ENCODE results near the gene DLGAP1. TPM values are rescaled to one million over a fixed set of nuclear protein-coding genes. Genes with fewer than 3 reads are reported as not detected.

DLGAP1 gene
- total RNA-seq, 1 experiment from 2014 or later = 23.0 TPM

DNA sequence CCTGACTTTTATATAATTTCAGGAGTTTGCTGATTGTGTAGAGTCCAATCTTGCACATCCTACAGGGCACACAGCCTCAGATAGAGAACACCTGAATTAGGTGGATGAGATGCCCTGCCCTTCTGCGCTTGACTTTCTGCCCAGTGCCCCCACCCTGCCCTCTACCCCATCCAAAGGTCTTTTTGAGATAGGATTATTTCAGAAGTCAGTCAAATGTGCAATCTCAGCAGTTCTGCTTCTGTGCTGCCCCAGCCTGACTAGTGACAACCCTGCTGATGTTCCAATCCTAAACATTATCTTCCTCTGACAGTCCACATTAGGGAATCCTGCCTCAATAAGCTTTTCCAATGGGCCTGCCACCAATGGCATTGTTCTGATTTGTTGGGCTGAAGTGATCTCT, 593.6 kb downstream of the DLGAP1 start:
- CTCF ChIA-PET = no interaction called here
- TF ChIP-seq FOXP1 (CRISPR knock-in tag; IDR thresholded peaks at IDR 0.05; ENCODE audit: borderline replicate concordance) = no peak
- TF ChIP-seq TP53 (CRISPR knock-in tag; IDR thresholded peaks at IDR 0.05) = no peak
- TF ChIP-seq, protein P1, sequence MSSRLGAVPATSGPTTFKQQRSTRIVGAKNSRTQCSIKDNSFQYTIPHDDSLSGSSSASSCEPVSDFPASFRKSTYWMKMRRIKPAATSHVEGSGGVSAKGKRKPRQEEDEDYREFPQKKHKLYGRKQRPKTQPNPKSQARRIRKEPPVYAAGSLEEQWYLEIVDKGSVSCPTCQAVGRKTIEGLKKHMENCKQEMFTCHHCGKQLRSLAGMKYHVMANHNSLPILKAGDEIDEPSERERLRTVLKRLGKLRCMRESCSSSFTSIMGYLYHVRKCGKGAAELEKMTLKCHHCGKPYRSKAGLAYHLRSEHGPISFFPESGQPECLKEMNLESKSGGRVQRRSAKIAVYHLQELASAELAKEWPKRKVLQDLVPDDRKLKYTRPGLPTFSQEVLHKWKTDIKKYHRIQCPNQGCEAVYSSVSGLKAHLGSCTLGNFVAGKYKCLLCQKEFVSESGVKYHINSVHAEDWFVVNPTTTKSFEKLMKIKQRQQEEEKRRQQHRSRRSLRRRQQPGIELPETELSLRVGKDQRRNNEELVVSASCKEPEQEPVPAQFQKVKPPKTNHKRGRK (CRISPR knock-in tag; IDR thresholded peaks at IDR 0.05; ENCODE audit: borderline replicate concordance) = no peak
- TF ChIP-seq, protein P2, sequence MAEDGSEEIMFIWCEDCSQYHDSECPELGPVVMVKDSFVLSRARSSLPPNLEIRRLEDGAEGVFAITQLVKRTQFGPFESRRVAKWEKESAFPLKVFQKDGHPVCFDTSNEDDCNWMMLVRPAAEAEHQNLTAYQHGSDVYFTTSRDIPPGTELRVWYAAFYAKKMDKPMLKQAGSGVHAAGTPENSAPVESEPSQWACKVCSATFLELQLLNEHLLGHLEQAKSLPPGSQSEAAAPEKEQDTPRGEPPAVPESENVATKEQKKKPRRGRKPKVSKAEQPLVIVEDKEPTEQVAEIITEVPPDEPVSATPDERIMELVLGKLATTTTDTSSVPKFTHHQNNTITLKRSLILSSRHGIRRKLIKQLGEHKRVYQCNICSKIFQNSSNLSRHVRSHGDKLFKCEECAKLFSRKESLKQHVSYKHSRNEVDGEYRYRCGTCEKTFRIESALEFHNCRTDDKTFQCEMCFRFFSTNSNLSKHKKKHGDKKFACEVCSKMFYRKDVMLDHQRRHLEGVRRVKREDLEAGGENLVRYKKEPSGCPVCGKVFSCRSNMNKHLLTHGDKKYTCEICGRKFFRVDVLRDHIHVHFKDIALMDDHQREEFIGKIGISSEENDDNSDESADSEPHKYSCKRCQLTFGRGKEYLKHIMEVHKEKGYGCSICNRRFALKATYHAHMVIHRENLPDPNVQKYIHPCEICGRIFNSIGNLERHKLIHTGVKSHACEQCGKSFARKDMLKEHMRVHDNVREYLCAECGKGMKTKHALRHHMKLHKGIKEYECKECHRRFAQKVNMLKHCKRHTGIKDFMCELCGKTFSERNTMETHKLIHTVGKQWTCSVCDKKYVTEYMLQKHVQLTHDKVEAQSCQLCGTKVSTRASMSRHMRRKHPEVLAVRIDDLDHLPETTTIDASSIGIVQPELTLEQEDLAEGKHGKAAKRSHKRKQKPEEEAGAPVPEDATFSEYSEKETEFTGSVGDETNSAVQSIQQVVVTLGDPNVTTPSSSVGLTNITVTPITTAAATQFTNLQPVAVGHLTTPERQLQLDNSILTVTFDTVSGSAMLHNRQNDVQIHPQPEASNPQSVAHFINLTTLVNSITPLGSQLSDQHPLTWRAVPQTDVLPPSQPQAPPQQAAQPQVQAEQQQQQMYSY (CRISPR knock-in tag; IDR thresholded peaks at IDR 0.05) = no peak
- no peak for TF ChIP-seq SOX15 (CRISPR knock-in tag; IDR thresholded peaks at IDR 0.05)
- no peak for TF ChIP-seq NR3C1 (CRISPR knock-in tag; conservative IDR thresholded peaks at IDR 0.05; ENCODE audit: low read depth)
- TF ChIP-seq SMAD4 (CRISPR knock-in tag; IDR thresholded peaks at IDR 0.05) = no peak
- no peak for TF ChIP-seq GRHL2 (CRISPR knock-in tag; IDR thresholded peaks at IDR 0.05; ENCODE audit: insufficient replicate concordance, severe bottlenecking)
- no peak for TF ChIP-seq ESRRA (CRISPR knock-in tag; IDR thresholded peaks at IDR 0.05; ENCODE audit: borderline replicate concordance)
- TF ChIP-seq, protein P3, sequence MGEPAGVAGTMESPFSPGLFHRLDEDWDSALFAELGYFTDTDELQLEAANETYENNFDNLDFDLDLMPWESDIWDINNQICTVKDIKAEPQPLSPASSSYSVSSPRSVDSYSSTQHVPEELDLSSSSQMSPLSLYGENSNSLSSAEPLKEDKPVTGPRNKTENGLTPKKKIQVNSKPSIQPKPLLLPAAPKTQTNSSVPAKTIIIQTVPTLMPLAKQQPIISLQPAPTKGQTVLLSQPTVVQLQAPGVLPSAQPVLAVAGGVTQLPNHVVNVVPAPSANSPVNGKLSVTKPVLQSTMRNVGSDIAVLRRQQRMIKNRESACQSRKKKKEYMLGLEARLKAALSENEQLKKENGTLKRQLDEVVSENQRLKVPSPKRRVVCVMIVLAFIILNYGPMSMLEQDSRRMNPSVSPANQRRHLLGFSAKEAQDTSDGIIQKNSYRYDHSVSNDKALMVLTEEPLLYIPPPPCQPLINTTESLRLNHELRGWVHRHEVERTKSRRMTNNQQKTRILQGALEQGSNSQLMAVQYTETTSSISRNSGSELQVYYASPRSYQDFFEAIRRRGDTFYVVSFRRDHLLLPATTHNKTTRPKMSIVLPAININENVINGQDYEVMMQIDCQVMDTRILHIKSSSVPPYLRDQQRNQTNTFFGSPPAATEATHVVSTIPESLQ (CRISPR knock-in tag; IDR thresholded peaks at IDR 0.05) = no peak
- TF ChIP-seq, protein P4, sequence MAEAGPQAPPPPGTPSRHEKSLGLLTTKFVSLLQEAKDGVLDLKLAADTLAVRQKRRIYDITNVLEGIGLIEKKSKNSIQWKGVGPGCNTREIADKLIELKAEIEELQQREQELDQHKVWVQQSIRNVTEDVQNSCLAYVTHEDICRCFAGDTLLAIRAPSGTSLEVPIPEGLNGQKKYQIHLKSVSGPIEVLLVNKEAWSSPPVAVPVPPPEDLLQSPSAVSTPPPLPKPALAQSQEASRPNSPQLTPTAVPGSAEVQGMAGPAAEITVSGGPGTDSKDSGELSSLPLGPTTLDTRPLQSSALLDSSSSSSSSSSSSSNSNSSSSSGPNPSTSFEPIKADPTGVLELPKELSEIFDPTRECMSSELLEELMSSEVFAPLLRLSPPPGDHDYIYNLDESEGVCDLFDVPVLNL (CRISPR knock-in tag; IDR thresholded peaks at IDR 0.05; ENCODE audit: borderline replicate concordance, low read depth) = no peak
- TF ChIP-seq, protein P5, sequence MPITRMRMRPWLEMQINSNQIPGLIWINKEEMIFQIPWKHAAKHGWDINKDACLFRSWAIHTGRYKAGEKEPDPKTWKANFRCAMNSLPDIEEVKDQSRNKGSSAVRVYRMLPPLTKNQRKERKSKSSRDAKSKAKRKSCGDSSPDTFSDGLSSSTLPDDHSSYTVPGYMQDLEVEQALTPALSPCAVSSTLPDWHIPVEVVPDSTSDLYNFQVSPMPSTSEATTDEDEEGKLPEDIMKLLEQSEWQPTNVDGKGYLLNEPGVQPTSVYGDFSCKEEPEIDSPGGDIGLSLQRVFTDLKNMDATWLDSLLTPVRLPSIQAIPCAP (CRISPR knock-in tag; IDR thresholded peaks at IDR 0.05) = no peak
- H3K36me3 Mint-ChIP-seq = no peaks in the 10 kb centered on the region
- H3K4me1 Mint-ChIP-seq = no peaks in the 10 kb centered on the region; the same call in 1 of the 2 replicates
- POLR2A ChIA-PET = no interaction called here
- no peaks in the 10 kb centered on the region for H3K27me3 Mint-ChIP-seq (ENCODE audit: low read depth)
- H3K9me3 Mint-ChIP-seq = peaks cover 4% of the 10 kb centered on the region; the same call in 1 of the 2 replicates
- H3K27ac Mint-ChIP-seq = no peak overlapping the region
- ATAC-seq (no peak), DNase-seq (ENCODE audit: low spot score) (no peak)
- H3K4me3 Mint-ChIP-seq = no peak overlapping the region

DNA sequence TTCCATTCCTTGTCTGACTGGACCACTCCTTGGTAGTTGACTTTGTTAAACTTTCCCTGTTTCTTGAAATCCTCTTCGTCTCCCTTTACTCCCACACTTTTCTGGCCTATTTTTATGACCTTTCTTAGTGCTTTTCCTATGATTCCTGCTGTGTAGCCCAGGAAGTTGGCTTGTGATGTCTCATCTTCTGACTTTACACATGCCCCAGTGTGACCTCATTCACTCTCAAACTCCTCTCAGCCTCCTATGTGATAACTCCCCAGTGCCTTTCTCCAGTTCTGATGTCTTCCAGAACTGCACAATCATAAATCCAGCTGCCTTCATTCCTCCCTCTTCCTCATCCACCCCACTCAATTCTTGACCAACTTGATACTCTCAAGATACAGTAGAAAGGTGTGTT, 597.6 kb downstream of the DLGAP1 start:
- H3K27ac Mint-ChIP-seq = no peak overlapping the region
- ChIA-PET CTCF (interaction anchor here (4.3 kb wide), 1 partner anchor 86 kb away, joined by 17 read pairs; no protein-coding TSS in a partner anchor), POLR2A (no interaction called here)
- peaks cover 4% of the 10 kb centered on the region; the same call in 1 of the 2 replicates for H3K36me3 Mint-ChIP-seq
- H3K27me3 Mint-ChIP-seq (ENCODE audit: low read depth) = no peaks in the 10 kb centered on the region
- H3K9me3 Mint-ChIP-seq = peaks cover 12% of the 10 kb centered on the region
- DNase-seq (ENCODE audit: low spot score) (no peak), ATAC-seq (no peak)
- no peaks in the 10 kb centered on the region for H3K4me1 Mint-ChIP-seq
- TF ChIP-seq NFATC4 (CRISPR knock-in tag; IDR thresholded peaks at IDR 0.05) = no peak
- no peak for TF ChIP-seq ZNF317 (CRISPR knock-in tag; IDR thresholded peaks at IDR 0.05; ENCODE audit: borderline replicate concordance, low read depth)
- TF ChIP-seq NFE2L1 (CRISPR knock-in tag; IDR thresholded peaks at IDR 0.05) = no peak
- no peak overlapping the region for H3K4me3 Mint-ChIP-seq

Measured in WTC11 (cell line).